ENCODE measurements around the gene GPR158.

Gene GPR158

GRCh38 chr10:25288181-25288580, 113.4 kb downstream of the GPR158 start:
- TF ChIP-seq CTCF (IDR thresholded peaks at IDR 0.05; ENCODE audit: borderline replicate concordance, control extremely low read depth, extremely low read depth, insufficient read depth, missing control alignments), result no peak
- in situ Hi-C loops (cut with MboI; ENCODE audit: low sequenced_read_pairs, unreplicated experiment), result no loop called here
- no peak for DNase-seq (ENCODE audit: low spot score)

- in situ Hi-C loops (cut with MboI; ENCODE audit: low sequenced_read_pairs, unreplicated experiment), result no loop called here
- TF ChIP-seq CTCF (IDR thresholded peaks at IDR 0.05; ENCODE audit: borderline replicate concordance, control extremely low read depth, extremely low read depth, insufficient read depth, missing control alignments), result no peak
- DNase-seq (ENCODE audit: low spot score), result no peak
These were observed 119.5 kb downstream of the GPR158 start for GRCh38 chr10:25294032-25294926.

GRCh38 chr10:25296324-25296723, 121.5 kb downstream of the GPR158 start:
- TF ChIP-seq CTCF (IDR thresholded peaks at IDR 0.05; ENCODE audit: borderline replicate concordance, control extremely low read depth, extremely low read depth, insufficient read depth, missing control alignments), result no peak
- in situ Hi-C loops (cut with MboI; ENCODE audit: low sequenced_read_pairs, unreplicated experiment), result no loop called here
- DNase-seq (ENCODE audit: low spot score), result no peak

GRCh38 chr10:25297466-25297865, 122.7 kb downstream of the GPR158 start:
- no peak for DNase-seq (ENCODE audit: low spot score)
- in situ Hi-C loops (cut with MboI; ENCODE audit: low sequenced_read_pairs, unreplicated experiment), result no loop called here
- no peak for TF ChIP-seq CTCF (IDR thresholded peaks at IDR 0.05; ENCODE audit: borderline replicate concordance, control extremely low read depth, extremely low read depth, insufficient read depth, missing control alignments)

GRCh38 chr10:25300073-25300472, 125.3 kb downstream of the GPR158 start:
- TF ChIP-seq CTCF (IDR thresholded peaks at IDR 0.05; ENCODE audit: borderline replicate concordance, control extremely low read depth, extremely low read depth, insufficient read depth, missing control alignments), result no peak
- in situ Hi-C loops (cut with MboI; ENCODE audit: low sequenced_read_pairs, unreplicated experiment), result no loop called here
- DNase-seq (ENCODE audit: low spot score), result no peak

GRCh38 chr10:25304606-25305005, 129.8 kb downstream of the GPR158 start:
- DNase-seq (ENCODE audit: low spot score), result no peak
- no peak for TF ChIP-seq CTCF (IDR thresholded peaks at IDR 0.05; ENCODE audit: borderline replicate concordance, control extremely low read depth, extremely low read depth, insufficient read depth, missing control alignments)
- in situ Hi-C loops (cut with MboI; ENCODE audit: low sequenced_read_pairs, unreplicated experiment), result no loop called here

Data from GM13976 (cell line).